Measurements from ENCODE around the gene MEIS3.

Gene MEIS3
- total RNA-seq, result 0 to 0.54 (median 0.09) reads per million in 4 experiments

DNA sequence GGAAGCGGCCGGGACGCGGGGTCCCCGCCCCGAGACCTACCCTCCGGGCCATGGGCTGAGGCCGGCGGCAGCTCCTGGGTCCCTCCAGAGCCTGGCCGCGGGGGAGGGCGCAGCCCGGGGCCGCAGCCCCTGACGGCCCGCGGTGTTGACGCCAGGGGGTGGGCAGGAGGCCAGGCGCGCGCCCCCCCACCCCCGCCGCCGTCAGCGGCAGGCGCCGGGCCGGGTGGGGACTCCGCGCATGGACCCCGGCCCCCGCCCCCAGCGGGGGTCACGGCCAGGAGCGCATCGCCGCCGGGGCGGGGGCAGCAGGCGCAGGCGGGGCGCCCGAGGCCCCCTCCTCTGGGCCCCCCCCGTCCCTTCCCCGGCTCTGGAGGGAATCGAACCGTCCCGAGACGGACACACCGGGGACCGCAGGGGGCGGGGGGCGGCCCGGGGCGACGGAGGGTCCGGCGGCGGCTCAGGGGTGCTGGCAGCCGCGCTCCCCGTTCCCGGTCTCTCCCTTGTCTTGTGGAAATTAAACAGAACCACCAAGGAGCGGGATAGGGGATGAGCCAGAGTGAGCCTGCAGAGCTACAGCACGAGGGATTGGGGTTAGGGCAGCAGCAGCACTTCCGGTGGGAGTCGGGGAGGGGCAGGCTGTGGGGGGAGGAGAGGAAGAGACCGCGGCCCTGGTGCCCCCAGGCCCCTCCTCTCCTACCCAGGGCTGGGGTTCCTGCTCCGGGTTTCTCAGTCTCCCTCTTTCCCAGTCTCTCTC, at the start of gene MEIS3:
Gene MEIS3, minus strand, starts transcription at position 498 of the 754 bp plus-strand sequence. Its CDS starts 446 bp downstream, at position 52.
- no peak for DNase-seq

DNA sequence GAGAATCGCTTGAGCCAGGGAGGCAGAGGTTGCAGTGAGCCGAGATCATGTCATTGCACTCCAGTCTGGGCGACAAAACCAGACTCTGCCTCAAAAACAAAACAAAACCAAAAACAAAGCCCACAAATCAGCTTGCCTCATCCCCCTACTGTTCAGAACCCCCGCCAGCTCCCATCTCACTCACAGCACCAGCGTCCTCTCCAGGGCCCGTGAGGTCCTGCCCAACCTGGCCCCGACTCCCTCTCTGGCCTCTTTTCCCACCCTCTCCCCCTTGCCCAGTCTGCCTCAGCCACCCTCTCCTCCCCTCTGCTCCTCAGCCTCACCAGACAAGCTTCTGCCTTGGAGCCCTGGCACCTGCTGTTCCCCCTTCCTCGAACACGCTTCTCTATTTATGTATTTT, 48.6 kb upstream of the MEIS3 start:
- no peak for DNase-seq

DNA sequence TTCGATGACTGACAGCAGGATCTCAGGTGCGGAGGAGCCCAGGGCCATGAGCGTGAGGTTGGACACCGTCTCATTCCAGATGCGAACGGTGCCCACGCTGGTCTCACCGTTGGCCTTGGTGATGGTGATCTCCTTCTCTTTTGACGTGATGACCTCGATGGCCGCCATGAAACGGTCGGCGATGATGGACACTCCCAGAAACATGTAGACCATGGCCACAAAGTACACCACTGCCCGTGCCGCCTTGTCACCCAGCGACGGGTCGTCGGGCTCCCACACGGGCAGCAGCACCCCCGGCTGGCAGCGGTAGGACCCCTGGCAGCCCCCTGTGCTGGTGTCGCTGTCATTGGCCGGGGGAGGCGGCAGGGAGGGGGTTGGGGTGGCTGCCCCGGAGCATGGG, 46.6 kb upstream of the MEIS3 start:
- no peak for DNase-seq

DNA sequence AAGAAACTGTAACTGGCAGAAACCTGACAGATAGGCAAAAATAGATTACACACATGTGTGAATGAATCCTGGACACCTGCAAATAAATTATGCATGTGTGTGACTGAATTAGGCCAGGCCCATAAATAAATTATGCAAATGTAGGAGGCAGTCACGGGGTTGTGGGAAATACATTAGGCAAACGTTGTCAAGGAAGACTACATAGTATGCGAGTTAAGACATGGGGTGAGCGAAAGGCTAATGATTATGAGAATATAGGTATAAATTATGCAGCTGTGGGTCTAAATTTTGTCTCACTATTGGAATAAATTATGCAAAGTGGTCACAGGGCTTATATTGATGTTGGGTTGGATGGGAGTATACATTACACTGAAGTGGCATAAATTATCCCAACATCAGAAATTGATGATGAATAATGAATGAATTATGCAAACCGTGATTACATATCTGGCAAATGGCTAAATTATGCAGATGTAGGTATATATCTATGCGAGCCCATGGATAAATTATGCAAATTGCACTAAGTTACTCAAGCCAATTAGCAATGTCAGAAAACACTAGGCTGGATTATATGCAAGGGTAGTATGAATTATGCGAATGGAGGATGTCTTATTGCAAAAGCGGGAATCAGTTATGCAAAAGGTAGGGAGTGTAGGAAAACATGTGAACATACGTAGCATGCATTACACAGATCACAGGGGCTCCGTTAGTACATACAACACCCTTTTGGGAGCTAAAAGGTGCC, 45.5 kb upstream of the MEIS3 start:
- DNase-seq, result no peak

DNA sequence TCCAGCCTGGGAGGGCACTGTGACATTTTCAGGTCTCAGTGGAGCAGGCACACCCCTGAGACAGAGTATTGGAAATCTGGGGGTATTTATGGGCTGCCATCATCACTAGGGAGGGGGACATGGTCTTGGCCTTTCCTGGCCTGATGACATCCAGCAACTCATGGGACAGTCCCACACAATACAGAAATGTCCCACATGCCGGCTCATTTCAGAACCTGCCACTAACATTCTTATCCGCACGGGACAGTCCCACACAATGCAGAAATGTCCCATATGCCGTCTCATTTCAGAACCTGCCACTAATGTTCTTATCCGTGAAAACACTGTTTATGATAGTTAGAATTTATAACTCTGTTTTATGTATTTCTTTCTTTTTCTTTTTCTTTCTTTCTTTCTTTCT, 42.5 kb upstream of the MEIS3 start:
- DNase-seq, result no peak

DNA sequence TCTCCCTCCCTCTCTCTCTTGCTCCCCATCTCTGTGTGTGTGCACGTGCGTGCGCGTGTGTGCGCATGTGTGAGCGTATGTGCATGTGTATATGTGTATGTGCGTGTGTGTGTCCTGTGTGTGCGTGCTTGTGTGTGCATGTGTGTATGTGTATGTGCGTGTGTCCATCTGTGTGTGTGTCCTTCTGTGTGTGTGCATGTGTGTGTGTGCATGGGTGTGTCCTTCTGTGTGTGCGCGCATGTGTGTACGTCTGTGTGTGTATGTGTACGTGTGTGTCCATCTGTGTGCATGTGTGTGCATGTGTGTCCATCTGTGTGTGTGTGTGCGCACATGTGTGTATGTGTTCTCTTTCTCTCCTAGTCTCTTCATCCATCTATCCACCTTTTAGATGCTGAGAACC, 40.1 kb upstream of the MEIS3 start:
- no peak for DNase-seq

DNA sequence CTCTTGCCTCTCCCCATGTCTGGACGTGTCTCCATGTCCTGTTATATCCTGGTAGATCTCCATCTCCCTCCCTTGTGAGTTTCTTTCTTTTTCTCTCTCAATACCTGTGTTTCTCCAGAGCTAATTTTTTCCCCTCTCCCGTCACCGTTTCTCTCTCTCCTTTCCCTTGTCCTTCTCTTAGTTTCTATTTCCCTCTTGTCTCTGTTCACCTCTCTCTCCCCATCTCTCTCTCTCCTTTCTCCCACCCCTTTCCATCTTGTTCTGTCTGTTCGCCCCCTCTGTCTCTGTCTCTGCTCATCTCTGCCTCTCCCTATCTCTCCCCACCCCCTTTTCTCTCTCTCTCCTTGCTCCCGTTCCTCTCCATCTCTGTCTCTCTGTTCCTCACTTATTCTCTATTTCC, 39.3 kb upstream of the MEIS3 start:
- DNase-seq, result no peak

DNA sequence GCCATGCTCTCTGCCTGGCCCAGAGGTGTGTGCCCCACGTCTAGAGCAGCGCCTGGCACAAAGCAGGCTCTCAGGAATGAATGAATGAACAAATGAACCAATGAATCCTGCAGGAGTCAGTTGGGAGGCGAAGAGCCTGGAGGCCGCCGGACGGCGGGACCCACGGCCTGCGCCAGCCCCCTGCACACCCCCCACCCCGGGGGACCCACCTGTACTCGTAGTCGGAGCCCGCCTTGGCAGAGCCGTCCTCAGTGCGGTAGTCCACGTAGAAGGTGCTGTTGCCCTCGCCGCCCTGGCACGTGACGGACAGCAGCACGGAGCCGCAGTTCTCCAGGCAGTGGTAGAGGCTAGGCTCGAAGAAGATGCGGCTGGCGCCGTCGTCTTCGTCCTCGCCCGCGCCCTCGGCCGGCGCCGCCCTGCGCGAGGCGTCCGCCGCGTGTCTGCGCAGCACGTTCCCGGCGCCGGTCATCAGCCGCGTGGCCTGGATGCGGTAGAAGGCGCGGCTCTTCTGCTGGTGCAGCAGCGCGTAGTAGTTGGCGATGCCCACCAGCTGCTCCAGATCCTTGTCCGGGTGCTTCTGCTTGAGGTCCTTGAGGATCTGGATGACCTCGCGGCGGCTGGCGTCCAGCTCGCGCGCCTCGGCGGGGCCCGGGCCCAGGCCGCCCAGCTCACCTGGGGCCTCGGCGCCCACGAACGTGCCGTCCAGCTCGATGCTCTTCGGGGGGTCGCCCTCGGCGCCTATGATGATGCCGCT, 37.6 kb upstream of the MEIS3 start:
- DNase-seq, result no peak

DNA sequence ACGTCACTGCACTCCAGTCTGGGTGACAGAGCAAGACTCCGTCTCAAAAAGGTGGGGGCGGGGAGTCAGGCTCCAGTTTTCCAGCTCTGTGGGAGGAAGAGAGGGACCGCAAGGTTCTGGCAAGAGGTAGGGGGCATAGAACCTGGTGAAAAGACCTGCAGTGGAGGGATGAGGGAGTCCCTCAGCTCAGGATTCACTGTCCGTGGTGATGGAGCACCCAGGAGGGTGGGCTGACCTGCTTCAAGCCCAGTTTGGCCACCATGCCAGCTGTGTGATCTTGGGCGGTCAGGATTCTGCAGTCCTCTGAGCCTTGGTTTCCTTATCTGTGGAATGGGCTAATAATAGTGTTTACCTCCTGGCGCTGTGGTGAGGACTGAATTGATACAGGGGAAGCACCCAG, 31.2 kb upstream of the MEIS3 start:
- DNase-seq, result no peak

DNA sequence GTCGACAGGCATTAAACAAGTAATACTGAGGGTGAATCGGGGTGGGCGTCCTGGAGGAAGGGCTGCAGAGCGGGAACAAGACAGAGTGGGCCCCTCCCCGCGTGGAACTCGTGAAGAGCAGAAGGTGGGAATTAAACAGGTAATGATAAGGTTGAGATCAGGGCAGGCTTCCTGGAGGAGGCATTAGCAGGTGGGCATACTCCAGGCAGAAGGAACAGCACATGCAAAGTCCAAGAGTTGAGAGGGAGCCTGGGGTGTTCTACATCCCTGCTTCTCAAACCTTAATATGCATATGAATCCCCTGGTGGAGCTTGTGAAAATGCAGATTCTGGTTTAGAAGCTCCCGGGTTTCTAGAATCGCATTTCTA, 29.0 kb upstream of the MEIS3 start:
- no peak for DNase-seq

DNA sequence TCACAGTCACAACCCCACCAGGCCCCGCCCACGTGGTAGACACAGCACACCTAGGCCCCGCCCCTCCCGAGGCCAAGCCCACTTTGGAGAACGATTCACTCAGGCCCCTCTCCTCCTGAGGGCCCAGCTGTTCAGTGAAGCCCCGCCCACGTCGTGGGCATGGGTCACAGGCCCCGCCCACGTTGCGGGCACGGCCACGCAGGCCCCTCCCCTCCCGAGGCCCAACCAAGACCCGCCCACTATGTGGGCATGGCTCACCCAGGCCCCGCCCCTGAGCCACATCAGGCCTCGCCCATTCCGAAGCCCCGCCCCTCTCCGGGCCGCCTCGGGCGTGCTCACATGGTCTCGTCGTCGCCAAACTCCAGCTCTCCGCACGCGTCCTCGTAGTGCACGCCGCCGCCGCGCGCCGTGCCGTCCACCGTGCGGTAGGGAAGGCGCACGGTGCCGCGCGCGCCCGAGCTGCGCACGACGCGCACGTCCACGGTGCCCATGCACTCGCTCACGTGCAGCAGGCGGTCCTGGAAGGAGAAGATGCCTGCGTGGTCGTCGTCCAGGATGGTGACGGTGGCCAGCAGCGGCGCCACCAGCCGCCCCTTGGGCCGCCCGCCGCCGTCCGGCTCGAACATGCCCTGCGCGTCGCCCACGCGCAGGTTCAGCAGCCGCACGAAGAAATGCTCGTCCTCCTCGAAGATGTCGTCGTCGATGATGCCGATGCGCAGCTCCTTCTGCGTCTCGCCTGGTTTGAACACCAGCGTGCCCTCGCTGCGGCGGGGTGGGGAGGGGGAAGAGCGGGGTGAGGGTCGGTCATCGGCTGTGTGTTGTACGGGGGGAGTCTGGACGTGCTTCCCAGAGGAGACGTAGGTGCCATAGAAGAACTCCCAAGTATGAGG, 28.4 kb upstream of the MEIS3 start:
- DNase-seq, result peak; percentile 49

DNA sequence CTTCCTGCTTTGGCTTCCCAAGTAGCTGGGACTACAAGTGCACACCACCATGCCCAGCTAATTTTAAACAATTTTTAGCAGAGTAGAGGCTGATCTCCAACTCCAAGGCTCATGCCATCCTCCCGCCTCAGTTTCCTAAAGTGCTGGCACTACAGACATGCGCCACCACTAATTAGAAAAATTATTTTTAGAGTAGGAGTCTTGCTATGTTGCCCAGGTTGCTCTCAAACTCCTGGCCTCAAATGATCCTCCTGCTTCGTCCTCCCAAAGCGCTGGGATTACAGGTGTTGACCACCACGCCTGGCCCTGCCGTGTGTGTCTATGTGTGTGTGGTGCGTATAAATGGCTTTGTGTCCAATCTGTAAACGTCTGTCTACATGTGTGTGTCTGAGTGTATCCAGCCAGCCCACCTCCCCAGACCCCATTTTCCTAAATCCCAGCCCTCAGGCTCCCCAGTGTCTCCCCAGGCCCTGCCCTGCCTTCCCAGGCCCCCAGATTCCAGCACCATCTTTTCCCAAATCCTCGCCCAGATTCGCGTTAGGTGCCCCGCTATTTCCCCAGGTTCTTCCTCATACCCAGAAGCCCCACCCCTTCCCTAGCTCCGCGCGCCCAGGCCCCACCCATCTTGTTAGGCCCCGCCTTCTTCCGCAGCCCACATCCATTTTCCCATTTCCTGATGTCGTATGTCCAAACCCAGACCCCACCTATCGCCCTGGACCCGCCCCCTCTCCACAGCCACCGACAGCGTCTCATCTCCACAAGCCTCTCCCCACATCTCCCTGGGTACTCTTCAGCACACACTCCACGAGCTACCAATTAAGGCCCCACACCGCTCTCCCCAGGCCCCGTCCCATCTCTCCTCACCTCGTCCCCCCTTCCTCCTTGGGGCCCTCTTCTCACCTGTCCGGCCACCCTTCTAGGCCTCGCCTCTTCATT, 27.5 kb upstream of the MEIS3 start:
- no peak for DNase-seq

DNA sequence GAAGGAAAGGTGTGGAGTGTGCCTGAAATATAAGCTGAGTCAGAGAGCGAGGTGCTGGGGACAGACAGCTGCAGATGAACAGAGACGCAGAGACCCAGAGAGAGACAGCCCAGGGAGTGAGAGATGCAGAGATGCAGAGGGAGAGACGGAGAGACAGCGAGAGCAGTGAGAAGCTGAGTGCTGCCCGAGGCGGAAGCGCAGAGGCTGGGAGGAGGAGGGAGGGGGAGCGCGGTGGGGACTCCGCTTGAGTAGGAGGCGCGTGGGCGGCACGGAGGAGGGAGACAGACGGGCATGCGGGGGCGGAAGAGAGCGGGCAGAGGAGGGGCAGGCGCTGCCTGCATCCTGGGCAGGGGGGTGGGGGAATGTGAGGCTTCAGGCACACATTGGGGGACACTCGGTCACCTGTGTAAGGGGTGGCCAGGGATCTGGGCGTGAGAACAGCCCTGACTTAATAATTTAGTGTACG, 26.6 kb upstream of the MEIS3 start:
- DNase-seq, result peak; percentile 63

DNA sequence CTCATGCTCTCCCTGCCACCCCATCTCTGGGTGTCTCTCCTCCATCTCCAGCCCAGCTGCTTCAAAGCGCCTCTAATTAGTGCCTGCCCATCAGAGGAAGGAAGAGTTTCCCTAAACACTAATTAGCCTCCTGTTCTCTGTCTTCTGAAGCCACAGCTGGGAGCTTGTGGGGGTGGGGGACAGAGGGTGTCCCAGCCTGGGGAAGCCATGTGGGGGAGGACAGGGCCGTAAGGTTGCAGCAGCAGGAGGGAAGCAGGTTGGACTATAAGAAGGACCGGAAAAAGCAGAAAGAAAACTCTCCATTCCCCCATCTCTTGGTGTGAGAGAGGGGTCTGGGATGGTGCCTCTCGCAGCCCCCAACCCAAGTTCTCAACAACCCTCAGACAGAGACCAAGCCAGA, 26.2 kb upstream of the MEIS3 start:
- no peak for DNase-seq

DNA sequence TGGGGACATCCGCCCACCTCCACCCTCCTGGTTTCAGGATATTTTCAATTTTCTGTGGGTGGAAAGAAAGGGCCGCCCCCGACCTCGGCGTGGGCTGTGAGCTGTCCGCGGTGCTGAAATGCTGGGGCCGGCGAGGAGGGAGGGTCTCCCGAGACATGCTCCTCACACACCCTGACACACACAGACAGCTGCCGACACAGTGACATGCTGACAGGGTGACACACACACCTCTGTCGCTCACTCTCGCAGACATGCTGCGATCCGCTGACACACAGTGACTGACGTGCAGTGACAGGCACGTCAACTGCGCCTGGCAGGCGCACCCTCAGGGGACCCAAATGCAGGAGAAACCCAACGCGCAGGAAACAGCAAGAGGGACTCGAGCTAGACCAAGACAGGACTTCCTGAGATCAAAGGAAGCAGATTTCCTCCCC, 25.1 kb upstream of the MEIS3 start:
- peak; percentile 23 for DNase-seq

DNA sequence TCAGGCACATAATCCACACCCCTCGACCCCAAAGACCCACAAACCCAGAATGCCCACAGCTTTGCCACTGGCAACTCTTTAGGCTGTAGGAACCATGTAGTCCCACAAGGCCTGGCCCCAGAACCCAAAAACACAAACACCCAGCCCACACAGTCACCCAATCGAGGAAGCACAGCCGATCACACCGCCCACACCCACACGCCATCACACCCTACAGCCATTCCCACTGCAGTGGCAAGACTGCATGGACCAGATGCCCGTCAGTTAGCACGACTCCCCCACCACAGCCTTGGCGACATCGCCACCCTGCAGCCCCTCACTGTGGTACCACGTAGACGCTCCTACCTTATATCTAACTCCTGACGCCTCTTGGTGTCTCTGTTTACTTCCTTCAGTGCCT, 24.0 kb upstream of the MEIS3 start:
- no peak for DNase-seq

DNA sequence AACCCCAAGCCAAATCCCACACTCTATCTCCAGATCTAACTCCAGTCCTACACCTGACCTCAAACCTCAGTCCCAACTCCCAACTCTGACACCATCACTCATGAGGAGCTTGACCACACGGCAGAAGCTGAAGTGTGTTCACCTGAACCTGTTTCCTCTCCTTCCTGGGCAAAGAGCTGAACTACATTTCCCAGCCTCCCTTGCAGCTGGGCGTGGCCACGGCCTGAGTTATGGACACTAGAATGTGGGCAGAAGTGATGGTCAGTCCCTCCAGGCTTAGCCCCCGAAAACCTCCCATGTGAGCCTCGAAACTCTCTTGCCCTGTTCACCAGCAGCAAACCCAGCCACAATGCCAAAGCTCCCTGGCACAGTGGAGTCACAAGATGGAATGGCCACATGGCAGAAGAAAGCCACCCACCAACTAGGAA, 19.5 kb upstream of the MEIS3 start:
- DNase-seq, result no peak

DNA sequence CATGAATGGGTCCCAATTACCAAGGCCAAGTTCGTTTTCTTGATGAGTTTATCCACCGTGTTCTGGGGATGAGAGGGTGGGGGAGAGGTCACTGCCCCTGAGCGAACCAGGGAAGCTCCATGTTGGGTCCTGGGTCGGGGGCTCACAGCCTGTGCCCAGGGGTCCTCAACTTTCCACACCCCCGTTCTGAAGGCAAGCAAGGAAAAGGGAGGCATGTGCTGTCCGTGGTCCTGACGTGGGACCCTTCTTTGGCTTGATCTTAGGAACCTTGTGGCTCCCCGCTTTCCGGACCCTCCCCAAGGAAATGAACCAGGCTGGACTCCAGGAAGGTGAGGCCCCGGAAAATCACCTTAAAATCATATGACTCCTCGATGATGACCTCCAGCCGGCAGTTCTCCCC, 18.2 kb upstream of the MEIS3 start:
- DNase-seq, result no peak

DNA sequence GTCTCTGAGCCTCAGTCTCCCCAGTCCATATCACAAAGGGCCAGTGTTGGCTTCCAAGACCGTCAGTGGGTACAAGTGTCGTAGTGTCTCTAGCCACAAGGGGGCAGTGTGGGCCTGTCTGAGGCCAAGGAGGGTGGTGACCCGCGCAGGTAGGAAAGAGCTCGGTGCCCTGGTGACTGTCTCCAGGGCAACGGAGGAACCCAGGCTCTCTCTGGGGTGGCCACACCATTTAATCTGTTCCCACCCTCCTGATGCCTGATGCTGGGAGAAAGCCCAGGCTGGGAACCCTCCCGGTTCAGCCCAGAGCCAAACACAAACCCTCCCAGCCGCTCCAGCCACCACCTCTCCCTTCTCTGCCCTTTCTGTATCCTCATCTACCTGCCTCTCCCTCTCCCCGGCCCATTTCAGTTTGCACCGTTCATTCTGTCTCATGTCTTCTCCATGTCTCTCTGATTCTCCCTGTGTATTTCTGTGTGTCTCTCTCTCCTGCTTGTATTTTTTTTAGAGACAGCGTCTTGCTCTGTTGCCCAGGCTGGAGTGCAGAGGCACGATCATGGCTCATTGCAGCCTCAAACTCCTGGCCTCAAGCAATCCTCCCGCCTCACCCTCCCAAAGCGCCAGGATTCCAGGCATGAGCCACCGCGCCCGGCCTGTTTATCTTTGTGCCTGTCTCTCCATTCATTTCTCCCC, 17.5 kb upstream of the MEIS3 start:
- DNase-seq, result peak; percentile 83

DNA sequence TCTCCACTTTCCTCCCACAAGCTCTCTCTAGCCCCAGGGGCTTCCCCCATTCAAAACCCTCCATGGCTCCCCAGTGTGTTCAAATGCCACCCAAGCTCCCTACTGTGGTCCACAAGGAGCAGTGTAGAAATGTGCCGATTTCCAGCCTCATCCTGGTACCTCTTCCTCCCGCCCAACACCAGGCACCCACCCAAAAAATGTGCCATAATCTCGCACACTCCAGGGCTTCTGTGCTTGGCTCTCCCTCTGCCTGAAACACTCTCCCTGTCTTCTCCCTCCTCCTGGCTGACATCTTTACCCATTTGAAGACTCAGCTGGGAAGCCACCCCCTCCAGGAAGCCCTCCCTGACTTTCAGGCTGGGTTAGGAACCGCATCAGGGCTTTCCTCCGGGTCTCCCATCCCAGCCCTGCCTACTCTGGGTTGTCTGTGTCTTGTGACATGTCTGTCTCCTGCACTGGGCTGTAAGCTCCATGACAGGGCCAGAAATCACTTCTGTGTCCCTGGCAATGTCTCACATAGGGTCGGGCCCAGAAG, 16.6 kb upstream of the MEIS3 start:
- DNase-seq, result no peak

All from effector CD8-positive, alpha-beta T cell (primary cell).